ENCODE data around the gene HOXA10.

HOXA10 gene

DNA sequence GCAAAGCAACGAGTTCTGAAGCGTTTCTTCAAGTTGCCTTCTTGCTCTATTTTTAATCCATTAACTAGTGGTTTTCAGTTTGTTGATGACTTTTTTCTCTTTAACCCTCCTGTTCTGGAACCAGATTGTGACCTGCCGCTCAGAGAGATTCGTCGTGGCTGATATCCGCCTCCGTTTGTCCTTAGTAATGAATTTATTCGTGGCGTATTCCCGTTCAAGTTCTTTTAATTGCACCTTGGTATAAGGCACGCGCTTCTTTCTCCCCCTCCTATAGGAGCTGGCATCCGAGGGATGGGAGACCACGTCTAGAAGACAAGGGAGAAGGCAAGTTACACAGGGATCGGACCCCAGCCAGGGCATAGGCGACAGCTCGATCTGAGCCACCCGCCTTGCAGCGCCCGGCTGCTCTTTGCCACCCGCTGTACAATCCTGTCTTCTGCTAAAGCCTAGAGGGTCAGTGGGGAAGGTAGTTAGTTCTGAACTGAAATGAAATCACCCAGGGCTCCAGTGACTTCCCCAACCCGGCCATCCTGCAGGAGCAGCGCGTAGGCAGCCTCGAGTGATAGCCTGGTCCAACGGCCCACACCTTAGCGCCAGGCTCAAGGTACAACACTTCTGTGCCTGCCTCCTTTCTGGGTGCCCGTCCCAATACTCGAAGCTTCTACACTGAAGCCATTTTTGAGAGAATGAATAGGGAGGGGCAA, 24.2 kb upstream of the HOXA10 start:
- ATAC-seq, result no peak
- TF ChIP-seq, protein P1, sequence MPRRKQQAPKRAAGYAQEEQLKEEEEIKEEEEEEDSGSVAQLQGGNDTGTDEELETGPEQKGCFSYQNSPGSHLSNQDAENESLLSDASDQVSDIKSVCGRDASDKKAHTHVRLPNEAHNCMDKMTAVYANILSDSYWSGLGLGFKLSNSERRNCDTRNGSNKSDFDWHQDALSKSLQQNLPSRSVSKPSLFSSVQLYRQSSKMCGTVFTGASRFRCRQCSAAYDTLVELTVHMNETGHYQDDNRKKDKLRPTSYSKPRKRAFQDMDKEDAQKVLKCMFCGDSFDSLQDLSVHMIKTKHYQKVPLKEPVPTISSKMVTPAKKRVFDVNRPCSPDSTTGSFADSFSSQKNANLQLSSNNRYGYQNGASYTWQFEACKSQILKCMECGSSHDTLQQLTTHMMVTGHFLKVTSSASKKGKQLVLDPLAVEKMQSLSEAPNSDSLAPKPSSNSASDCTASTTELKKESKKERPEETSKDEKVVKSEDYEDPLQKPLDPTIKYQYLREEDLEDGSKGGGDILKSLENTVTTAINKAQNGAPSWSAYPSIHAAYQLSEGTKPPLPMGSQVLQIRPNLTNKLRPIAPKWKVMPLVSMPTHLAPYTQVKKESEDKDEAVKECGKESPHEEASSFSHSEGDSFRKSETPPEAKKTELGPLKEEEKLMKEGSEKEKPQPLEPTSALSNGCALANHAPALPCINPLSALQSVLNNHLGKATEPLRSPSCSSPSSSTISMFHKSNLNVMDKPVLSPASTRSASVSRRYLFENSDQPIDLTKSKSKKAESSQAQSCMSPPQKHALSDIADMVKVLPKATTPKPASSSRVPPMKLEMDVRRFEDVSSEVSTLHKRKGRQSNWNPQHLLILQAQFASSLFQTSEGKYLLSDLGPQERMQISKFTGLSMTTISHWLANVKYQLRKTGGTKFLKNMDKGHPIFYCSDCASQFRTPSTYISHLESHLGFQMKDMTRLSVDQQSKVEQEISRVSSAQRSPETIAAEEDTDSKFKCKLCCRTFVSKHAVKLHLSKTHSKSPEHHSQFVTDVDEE (CRISPR knock-in tag; IDR thresholded peaks at IDR 0.05), result peak; percentile 100
- TF ChIP-seq ESRRG (CRISPR knock-in tag; IDR thresholded peaks at IDR 0.05) (no peak), ARNTL (CRISPR knock-in tag; IDR thresholded peaks at IDR 0.05; ENCODE audit: borderline replicate concordance, low read depth) (no peak), ZFP30 (CRISPR knock-in tag; IDR thresholded peaks at IDR 0.05) (no peak), ZNF70 (CRISPR knock-in tag; IDR thresholded peaks at IDR 0.05) (no peak), SNAI2 (CRISPR knock-in tag; IDR thresholded peaks at IDR 0.05) (peak; percentile 96), ISL1 (CRISPR knock-in tag; IDR thresholded peaks at IDR 0.05) (no peak), ZFP3 (CRISPR knock-in tag; IDR thresholded peaks at IDR 0.05) (peak; percentile 42), BACH2 (CRISPR knock-in tag; IDR thresholded peaks at IDR 0.05; ENCODE audit: borderline replicate concordance) (no peak), RARB (CRISPR knock-in tag; IDR thresholded peaks at IDR 0.05) (no peak), CSDC2 (CRISPR knock-in tag; IDR thresholded peaks at IDR 0.05) (peak; percentile 100), CSRNP3 (CRISPR knock-in tag; IDR thresholded peaks at IDR 0.05) (no peak), ZC3H10 (CRISPR knock-in tag; IDR thresholded peaks at IDR 0.05) (no peak)
- TF ChIP-seq, protein P2, sequence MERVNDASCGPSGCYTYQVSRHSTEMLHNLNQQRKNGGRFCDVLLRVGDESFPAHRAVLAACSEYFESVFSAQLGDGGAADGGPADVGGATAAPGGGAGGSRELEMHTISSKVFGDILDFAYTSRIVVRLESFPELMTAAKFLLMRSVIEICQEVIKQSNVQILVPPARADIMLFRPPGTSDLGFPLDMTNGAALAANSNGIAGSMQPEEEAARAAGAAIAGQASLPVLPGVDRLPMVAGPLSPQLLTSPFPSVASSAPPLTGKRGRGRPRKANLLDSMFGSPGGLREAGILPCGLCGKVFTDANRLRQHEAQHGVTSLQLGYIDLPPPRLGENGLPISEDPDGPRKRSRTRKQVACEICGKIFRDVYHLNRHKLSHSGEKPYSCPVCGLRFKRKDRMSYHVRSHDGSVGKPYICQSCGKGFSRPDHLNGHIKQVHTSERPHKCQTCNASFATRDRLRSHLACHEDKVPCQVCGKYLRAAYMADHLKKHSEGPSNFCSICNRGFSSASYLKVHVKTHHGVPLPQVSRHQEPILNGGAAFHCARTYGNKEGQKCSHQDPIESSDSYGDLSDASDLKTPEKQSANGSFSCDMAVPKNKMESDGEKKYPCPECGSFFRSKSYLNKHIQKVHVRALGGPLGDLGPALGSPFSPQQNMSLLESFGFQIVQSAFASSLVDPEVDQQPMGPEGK (CRISPR knock-in tag; IDR thresholded peaks at IDR 0.05; ENCODE audit: borderline replicate concordance), result no peak
- TF ChIP-seq, protein P3, sequence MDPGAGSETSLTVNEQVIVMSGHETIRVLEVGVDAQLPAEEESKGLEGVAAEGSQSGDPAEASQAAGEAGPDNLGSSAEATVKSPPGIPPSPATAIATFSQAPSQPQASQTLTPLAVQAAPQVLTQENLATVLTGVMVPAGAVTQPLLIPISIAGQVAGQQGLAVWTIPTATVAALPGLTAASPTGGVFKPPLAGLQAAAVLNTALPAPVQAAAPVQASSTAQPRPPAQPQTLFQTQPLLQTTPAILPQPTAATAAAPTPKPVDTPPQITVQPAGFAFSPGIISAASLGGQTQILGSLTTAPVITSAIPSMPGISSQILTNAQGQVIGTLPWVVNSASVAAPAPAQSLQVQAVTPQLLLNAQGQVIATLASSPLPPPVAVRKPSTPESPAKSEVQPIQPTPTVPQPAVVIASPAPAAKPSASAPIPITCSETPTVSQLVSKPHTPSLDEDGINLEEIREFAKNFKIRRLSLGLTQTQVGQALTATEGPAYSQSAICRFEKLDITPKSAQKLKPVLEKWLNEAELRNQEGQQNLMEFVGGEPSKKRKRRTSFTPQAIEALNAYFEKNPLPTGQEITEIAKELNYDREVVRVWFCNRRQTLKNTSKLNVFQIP (CRISPR knock-in tag; IDR thresholded peaks at IDR 0.05; ENCODE audit: borderline replicate concordance, low read depth), result no peak

DNA sequence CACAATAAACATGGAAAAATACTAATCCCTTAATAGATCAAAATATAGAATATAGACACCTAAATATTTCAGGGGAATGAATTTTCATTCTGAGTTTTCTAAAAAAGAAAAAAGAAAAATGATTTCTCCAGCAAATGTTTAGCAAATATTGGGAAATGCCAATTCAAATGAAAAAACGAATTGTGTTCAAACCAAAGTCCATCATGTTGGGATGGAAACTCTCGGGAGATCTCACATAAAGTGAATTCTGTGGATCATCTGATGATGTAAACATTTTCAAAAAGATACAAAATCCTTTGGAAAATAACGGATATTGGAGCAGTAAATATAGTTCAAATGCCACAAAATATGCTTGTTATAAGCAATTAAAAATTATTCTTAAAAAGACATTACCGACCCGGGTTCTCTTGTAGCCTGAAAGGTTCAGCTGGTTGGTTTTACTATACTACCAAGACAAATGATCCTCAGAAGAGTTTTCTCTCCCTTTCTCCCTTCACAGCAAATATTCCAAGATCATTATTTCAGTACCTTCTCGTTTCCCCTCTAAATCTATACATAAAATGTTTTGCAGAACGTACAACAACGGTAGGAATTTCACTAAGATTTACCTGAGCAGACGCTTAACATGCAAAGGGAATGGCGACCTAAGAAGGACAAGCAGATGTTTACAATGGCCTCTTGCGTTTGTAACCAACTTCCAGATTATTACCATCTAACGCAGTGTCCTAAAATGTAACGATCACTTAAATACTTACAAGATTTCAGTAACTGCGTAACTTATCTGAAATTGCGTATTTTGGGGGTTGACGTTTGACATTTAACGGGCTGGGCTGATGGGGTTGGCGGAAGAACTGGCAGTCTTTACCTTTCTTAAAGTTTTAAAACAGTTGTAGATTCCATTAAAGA, 23.3 kb upstream of the HOXA10 start:
- no peak for ATAC-seq
- TF ChIP-seq RARB (CRISPR knock-in tag; IDR thresholded peaks at IDR 0.05) (no peak), ESRRG (CRISPR knock-in tag; IDR thresholded peaks at IDR 0.05) (no peak), ZFP30 (CRISPR knock-in tag; IDR thresholded peaks at IDR 0.05) (no peak), TCF4 (CRISPR knock-in tag; IDR thresholded peaks at IDR 0.05; ENCODE audit: borderline replicate concordance) (no peak), GLIS3 (CRISPR knock-in tag; IDR thresholded peaks at IDR 0.05) (no peak), SNAI2 (CRISPR knock-in tag; IDR thresholded peaks at IDR 0.05) (peak; percentile 94), CREB5 (CRISPR knock-in tag; IDR thresholded peaks at IDR 0.05; ENCODE audit: low read depth) (no peak), ARNTL (CRISPR knock-in tag; IDR thresholded peaks at IDR 0.05; ENCODE audit: borderline replicate concordance, low read depth) (no peak), ISL1 (CRISPR knock-in tag; IDR thresholded peaks at IDR 0.05) (no peak), BACH2 (CRISPR knock-in tag; IDR thresholded peaks at IDR 0.05; ENCODE audit: borderline replicate concordance) (no peak), ZNF70 (CRISPR knock-in tag; IDR thresholded peaks at IDR 0.05) (no peak), ZNF8 (CRISPR knock-in tag; IDR thresholded peaks at IDR 0.05) (no peak), CSRNP3 (CRISPR knock-in tag; IDR thresholded peaks at IDR 0.05) (no peak), ZNF565 (CRISPR knock-in tag; conservative IDR thresholded peaks at IDR 0.05; ENCODE audit: low read depth) (no peak), TOX (CRISPR knock-in tag; IDR thresholded peaks at IDR 0.05; ENCODE audit: borderline replicate concordance) (no peak), ZFP3 (CRISPR knock-in tag; IDR thresholded peaks at IDR 0.05) (0 out of 2 replicates have a peak, but pooled peaks have one; percentile 54), ZC3H10 (CRISPR knock-in tag; IDR thresholded peaks at IDR 0.05) (no peak)
- TF ChIP-seq, protein P2 (CRISPR knock-in tag; IDR thresholded peaks at IDR 0.05; ENCODE audit: borderline replicate concordance), result no peak
- TF ChIP-seq, protein P3 (CRISPR knock-in tag; IDR thresholded peaks at IDR 0.05; ENCODE audit: borderline replicate concordance, low read depth), result no peak
